Measurements from ENCODE around the gene JOSD1.

DNA sequence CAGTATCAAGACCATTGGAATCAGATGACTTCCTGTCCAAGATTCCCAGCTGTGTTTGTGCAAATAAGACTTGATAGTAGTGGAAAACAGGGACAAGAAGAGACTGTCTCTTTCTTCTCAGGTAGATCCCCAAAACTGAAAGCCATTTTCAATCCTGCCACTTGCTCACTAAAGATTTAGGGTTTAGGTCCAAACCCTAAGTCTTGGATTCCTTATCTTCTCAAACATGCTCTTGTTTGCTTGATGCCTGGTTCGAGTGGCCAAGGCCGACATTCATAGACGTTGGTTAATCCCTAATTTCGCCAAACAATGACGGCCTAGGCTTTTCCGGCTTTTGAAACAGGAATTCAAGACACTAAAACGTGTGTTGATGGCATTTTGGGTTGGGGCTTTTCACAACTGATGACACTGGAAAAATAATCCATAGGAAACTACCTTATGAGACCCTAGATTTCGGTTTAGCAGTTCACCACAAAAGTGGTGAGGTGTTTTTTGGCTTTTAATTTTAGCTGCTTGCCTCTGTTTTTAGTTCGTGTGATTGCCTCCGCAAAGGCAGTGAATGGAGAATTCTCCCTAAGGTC, 4.0 kb upstream of the JOSD1 start:
- TF ChIP-seq CTCF (IDR thresholded peaks at IDR 0.05) = no peak
- no peak for TF ChIP-seq POLR2AphosphoS5 (IDR thresholded peaks at IDR 0.05)
- TF ChIP-seq POLR2A (IDR thresholded peaks at IDR 0.05) = no peak
- no peak for TF ChIP-seq EP300 (IDR thresholded peaks at IDR 0.05)

Measured in gastroesophageal sphincter (tissue), 3 donors.